T-helper 17 cell (primary cell): Measurements from ENCODE around the gene CREG2. TPM values are rescaled to one million over a fixed set of nuclear protein-coding genes. Genes with fewer than 3 reads are reported as not detected.

Experiments
- ATAC-seq: fragments of 150-1000 bp; cut with Tn5 transposase; 2 replicates; pipeline ENCODE4 v1.10.0; 2021; ENCODE audit warnings: mild to moderate bottlenecking, moderate library complexity
- DNase-seq, 3 donors: peaks; one replicate each; pipeline versions ENCODE4 v3.0.0 to v3.0.0-alpha.2; 2020 to 2021
- H3K9me3 ChIP-seq: one replicate; pipeline ENCODE4 v1.7.0; 2013; ENCODE audit warnings: low read length, mild to moderate bottlenecking; ENCODE audit not compliant: control insufficient read depth, poor library complexity, severe bottlenecking
- H3K27ac Mint-ChIP-seq: one replicate; pipeline ENCODE4 v1.8.0; 2022; ENCODE audit warnings: mild to moderate bottlenecking, moderate library complexity, mixed read lengths
- H3K27me3 Mint-ChIP-seq: one replicate; pipeline ENCODE4 v1.8.0; 2022; ENCODE audit warnings: mixed read lengths
- H3K36me3 Mint-ChIP-seq: one replicate; pipeline ENCODE4 v1.8.0; 2022; ENCODE audit warnings: low read depth, mixed read lengths
- H3K4me1 Mint-ChIP-seq: one replicate; pipeline ENCODE4 v1.8.0; 2022; ENCODE audit warnings: mild to moderate bottlenecking, mixed read lengths
- H3K4me3 Mint-ChIP-seq: one replicate; pipeline ENCODE4 v1.8.0; 2022; ENCODE audit warnings: mild to moderate bottlenecking, moderate library complexity, mixed read lengths
- total RNA-seq, 4 donors: library from RNA in 2 of 4; stranded (reverse) in 2 of 4; gene quantifications; one replicate each; pipeline ENCODE4 v1.2.3 and lab custom pipeline; 2022 to 2026

The CREG2 gene
- total RNA-seq, 2 donors from 2014 or later, result 0.30 to 0.39 TPM

GRCh38 chr2:101380376-101380775 is 6.9 kb downstream of the CREG2 start:
- H3K9me3 ChIP-seq, result no peaks in the 10 kb centered on the region
- no peak overlapping the region for H3K27ac Mint-ChIP-seq
- no peaks in the 10 kb centered on the region for H3K4me1 Mint-ChIP-seq
- H3K4me3 Mint-ChIP-seq, result no peak overlapping the region
- ATAC-seq (no peak), DNase-seq (no peak)
- peaks cover 13% of the 10 kb centered on the region for H3K27me3 Mint-ChIP-seq
- H3K36me3 Mint-ChIP-seq, result peaks cover 3% of the 10 kb centered on the region

- DNase-seq (no peak), ATAC-seq (no peak)
- H3K36me3 Mint-ChIP-seq, result peaks cover 3% of the 10 kb centered on the region
- H3K27ac Mint-ChIP-seq, result no peak overlapping the region
- no peaks in the 10 kb centered on the region for H3K9me3 ChIP-seq
- no peak overlapping the region for H3K4me3 Mint-ChIP-seq
- H3K27me3 Mint-ChIP-seq, result peaks cover 7% of the 10 kb centered on the region
- H3K4me1 Mint-ChIP-seq, result peaks cover 4% of the 10 kb centered on the region
Measured at GRCh38 chr2:101379091-101379490, 8.2 kb downstream of the CREG2 start.

DNA sequence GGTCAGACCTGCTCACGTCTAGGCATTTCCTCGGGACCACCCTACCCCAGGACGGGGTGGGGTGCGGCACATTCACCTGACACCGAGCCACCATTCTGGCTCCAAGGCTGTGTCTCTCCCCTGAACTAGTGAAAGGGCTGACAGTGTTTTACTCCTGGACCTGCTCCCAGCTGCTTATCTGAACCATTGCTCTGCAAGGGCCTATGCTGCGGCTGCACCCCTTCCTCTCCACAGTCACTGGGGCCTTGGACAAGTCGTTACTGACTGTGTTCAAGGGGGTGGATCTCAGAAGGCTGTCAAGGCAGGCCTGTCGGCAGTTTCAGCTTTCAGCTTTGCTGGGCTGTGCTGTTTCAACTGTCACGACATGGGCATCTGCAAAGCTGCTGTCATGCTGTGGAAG is 11.7 kb downstream of the CREG2 start:
- H3K4me1 Mint-ChIP-seq, result peaks cover 4% of the 10 kb centered on the region
- H3K36me3 Mint-ChIP-seq, result peaks cover 3% of the 10 kb centered on the region
- ATAC-seq (no peak), DNase-seq (no peak)
- H3K27me3 Mint-ChIP-seq, result peaks cover 4% of the 10 kb centered on the region
- H3K27ac Mint-ChIP-seq, result no peak overlapping the region
- H3K9me3 ChIP-seq, result no peaks in the 10 kb centered on the region
- no peak overlapping the region for H3K4me3 Mint-ChIP-seq

- no peaks in the 10 kb centered on the region for H3K9me3 ChIP-seq
- Mint-ChIP-seq H3K4me1 (peaks cover 4% of the 10 kb centered on the region), H3K27ac (no peak overlapping the region), H3K4me3 (no peak overlapping the region), H3K36me3 (peaks cover 3% of the 10 kb centered on the region), H3K27me3 (peaks cover 4% of the 10 kb centered on the region)
- DNase-seq (no peak), ATAC-seq (no peak)
Measured at GRCh38 chr2:101374821-101375561, 12.3 kb downstream of the CREG2 start.

DNA sequence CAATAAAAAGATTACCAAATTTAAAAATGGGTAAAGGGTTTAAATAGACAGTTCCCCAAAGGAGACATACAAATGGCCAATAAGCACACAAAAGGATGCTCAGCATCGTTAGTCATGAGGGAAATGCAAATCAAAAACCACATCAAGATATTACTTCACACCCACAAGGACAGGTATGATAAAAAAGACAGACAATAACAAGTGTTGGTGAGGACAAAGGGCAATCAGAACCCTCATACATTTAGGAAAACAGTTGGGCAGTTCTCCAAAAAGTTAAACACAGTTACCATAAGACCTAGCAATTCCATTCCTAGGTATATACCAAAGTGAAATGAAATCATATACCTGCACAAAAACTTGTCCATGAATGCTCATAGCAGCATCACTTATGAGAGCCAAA is 14.5 kb downstream of the CREG2 start:
- Mint-ChIP-seq H3K27me3 (peaks cover 11% of the 10 kb centered on the region), H3K36me3 (peaks cover 4% of the 10 kb centered on the region), H3K4me1 (peaks cover 7% of the 10 kb centered on the region), H3K4me3 (no peak overlapping the region), H3K27ac (no peak overlapping the region)
- ATAC-seq (no peak), DNase-seq (no peak)
- peaks cover 2% of the 10 kb centered on the region for H3K9me3 ChIP-seq

DNA sequence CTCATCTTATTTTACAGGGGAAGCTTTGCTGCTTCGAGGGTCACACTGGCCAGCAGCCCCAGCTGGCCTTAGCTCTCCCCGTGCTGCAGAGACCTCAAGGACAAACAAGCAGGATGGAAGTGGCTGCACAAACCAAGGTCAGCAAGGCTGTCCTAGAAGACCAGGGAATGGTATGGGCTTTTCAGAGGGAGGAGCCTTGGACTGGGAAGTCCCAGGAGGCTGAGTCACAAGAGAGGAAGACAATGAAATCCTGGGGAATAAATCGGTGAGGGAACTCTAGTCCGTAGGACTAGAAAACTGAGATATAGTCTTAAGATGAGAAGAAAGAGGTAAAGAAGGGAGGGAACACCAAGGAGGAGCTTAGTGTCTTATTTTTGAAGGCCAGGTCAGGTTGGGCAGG is 15.7 kb downstream of the CREG2 start:
- DNase-seq (no peak), ATAC-seq (no peak)
- H3K9me3 ChIP-seq, result peaks cover 2% of the 10 kb centered on the region
- Mint-ChIP-seq H3K27me3 (peaks cover 11% of the 10 kb centered on the region), H3K36me3 (peaks cover 4% of the 10 kb centered on the region), H3K4me3 (no peak overlapping the region), H3K4me1 (peaks cover 7% of the 10 kb centered on the region), H3K27ac (no peak overlapping the region)

DNA sequence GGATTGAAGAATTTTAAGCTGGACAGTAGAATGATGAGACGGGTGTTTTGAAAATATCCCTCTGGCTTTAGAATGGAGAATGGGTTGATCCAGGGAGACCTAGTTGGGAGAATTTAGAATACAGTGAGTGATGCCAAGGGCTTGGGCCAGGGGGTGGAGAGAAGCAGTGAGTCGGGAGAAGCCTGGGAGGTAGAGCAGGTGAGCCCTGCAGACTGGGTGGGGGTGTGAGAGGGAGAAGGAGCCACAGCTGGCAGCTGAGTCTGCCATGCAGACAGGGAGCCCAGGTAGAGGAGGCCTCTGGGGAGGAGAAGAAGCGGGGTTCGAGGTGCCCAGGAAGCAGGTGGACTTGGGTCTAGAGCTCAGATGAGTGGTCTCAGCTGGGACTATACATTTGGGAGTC is 18.2 kb downstream of the CREG2 start:
- ATAC-seq (no peak), DNase-seq (no peak)
- peaks cover 3% of the 10 kb centered on the region for H3K4me1 Mint-ChIP-seq
- no peak overlapping the region for H3K27ac Mint-ChIP-seq
- H3K27me3 Mint-ChIP-seq, result peaks cover 11% of the 10 kb centered on the region
- H3K9me3 ChIP-seq, result peaks cover 2% of the 10 kb centered on the region
- H3K4me3 Mint-ChIP-seq, result no peak overlapping the region
- H3K36me3 Mint-ChIP-seq, result peaks cover 7% of the 10 kb centered on the region

DNA sequence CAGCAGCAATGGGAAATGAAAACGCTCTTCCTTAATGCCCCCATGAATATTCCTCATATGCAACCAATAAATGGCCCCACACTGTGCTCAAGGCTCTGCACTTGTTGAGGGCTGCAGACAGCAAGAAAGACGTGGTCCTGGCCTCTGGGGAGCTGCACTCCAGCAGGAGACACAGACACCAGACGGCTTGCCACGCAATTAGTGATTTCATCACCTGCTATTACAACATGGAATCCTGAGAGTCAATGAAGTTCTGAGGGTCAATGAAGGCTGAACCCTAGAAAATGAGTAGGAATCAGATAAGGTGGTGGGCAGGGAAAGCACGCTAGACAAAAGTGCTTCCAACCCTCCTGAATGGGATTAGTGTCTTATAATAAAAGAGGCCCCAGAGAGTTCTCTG is 18.9 kb downstream of the CREG2 start:
- H3K4me3 Mint-ChIP-seq, result no peak overlapping the region
- H3K27me3 Mint-ChIP-seq, result peaks cover 11% of the 10 kb centered on the region
- peaks cover 3% of the 10 kb centered on the region for H3K4me1 Mint-ChIP-seq
- no peak for ATAC-seq
- DNase-seq, result no peak
- H3K36me3 Mint-ChIP-seq, result peaks cover 7% of the 10 kb centered on the region
- H3K27ac Mint-ChIP-seq, result no peak overlapping the region
- peaks cover 2% of the 10 kb centered on the region for H3K9me3 ChIP-seq

GRCh38 chr2:101367508-101367907 is 19.8 kb downstream of the CREG2 start:
- DNase-seq (no peak), ATAC-seq (no peak)
- H3K9me3 ChIP-seq, result peaks cover 2% of the 10 kb centered on the region
- Mint-ChIP-seq H3K36me3 (peaks cover 7% of the 10 kb centered on the region), H3K4me3 (no peak overlapping the region), H3K27me3 (peaks cover 11% of the 10 kb centered on the region), H3K4me1 (peaks cover 5% of the 10 kb centered on the region), H3K27ac (no peak overlapping the region)

- Mint-ChIP-seq H3K4me3 (no peak overlapping the region), H3K27me3 (peaks cover 11% of the 10 kb centered on the region), H3K27ac (no peak overlapping the region), H3K36me3 (peaks cover 7% of the 10 kb centered on the region), H3K4me1 (peaks cover 23% of the 10 kb centered on the region)
- peaks cover 2% of the 10 kb centered on the region for H3K9me3 ChIP-seq
- no peak for ATAC-seq
- DNase-seq, result no peak
Measured at GRCh38 chr2:101364878-101365277, 22.4 kb downstream of the CREG2 start.

DNA sequence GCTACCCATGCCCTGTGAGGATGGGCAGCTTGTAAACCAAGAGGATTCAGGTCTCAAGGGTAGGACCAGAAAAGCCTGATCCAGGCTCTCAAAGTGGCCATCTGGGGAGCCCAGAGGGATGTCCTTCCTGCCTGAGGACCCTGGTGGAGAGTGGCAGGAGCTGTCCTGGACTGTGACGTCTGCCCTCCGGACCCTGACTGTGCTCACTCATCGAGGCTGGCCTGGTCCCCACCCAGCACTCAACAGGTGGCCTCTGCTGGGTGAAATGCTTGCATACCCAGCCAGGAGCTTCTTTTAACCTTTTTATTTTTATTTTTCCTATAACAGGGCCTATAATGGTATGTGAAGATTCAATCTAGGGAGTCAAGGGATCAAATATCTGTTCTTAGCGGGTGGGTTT is 24.5 kb downstream of the CREG2 start:
- no peaks in the 10 kb centered on the region for H3K27me3 Mint-ChIP-seq
- peaks cover 3% of the 10 kb centered on the region for H3K36me3 Mint-ChIP-seq
- DNase-seq (no peak), ATAC-seq (no peak)
- H3K4me3 Mint-ChIP-seq, result no peak overlapping the region
- H3K27ac Mint-ChIP-seq, result peak overlapping the region; percentile 86
- H3K4me1 Mint-ChIP-seq, result peaks cover 20% of the 10 kb centered on the region
- H3K9me3 ChIP-seq, result no peaks in the 10 kb centered on the region

GRCh38 chr2:101362316-101362715 is 25.0 kb downstream of the CREG2 start:
- Mint-ChIP-seq H3K27me3 (no peaks in the 10 kb centered on the region), H3K36me3 (peaks cover 3% of the 10 kb centered on the region), H3K4me1 (peaks cover 21% of the 10 kb centered on the region), H3K4me3 (peak overlapping the region; percentile 77), H3K27ac (peak overlapping the region; percentile 86)
- DNase-seq (no peak), ATAC-seq (peak; percentile 47)
- no peaks in the 10 kb centered on the region for H3K9me3 ChIP-seq

- no peak for DNase-seq
- H3K27me3 Mint-ChIP-seq, result no peaks in the 10 kb centered on the region
- H3K4me3 Mint-ChIP-seq, result peak overlapping the region; percentile 77
- H3K9me3 ChIP-seq, result no peaks in the 10 kb centered on the region
- H3K4me1 Mint-ChIP-seq, result peaks cover 22% of the 10 kb centered on the region
- peaks cover 3% of the 10 kb centered on the region for H3K36me3 Mint-ChIP-seq
- peak; percentile 82 for ATAC-seq
- peak overlapping the region; percentile 86 for H3K27ac Mint-ChIP-seq
Measured at GRCh38 chr2:101361522-101361921, 25.8 kb downstream of the CREG2 start.

DNA sequence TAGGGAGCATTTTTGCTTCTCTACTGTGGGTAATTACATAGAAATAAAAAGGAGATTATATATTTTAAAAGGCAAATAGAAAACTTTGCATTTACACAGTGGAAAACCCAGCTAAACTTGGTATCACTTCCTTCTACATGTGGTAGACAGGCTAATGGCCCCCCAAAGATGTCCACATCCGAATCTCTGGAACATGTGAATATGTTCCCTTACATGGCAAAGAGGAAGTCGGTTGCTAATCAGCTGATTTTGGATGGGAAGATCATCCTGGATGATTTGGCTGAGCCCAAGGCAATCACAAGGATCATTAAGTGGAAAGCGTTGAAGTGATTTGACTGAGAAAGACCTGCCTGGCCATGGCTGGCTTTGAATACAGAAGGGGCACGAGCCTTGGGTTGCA is 26.2 kb downstream of the CREG2 start:
- no peak for DNase-seq
- no peaks in the 10 kb centered on the region for H3K9me3 ChIP-seq
- Mint-ChIP-seq H3K27ac (peak overlapping the region; percentile 86), H3K27me3 (no peaks in the 10 kb centered on the region), H3K36me3 (peaks cover 3% of the 10 kb centered on the region), H3K4me1 (peaks cover 22% of the 10 kb centered on the region), H3K4me3 (peak overlapping the region; percentile 77)
- ATAC-seq, result peak; percentile 18
